ENCODE results near the gene CHMP2A. TPM values are rescaled to one million over a fixed set of nuclear protein-coding genes. Genes with fewer than 3 reads are reported as not detected.

CHMP2A gene
- total and polyA plus RNA-seq, 2 of the 13 experiments (the other 11 are each of a cell fraction or from before 2014, with no cell fraction given): 49.7 to 55.0 TPM

GRCh38 chr19:58546019-58546530, 8.8 kb downstream of the CHMP2A start:
- 6% methylated on average over 1 of the region's 1 CpG for WGBS (ENCODE audit: low lambda C conversion rate)
- ChIA-PET CTCF (ENCODE audit: low intra/inter-chr PET ratio, low total read pairs) (no interaction called here), POLR2A (interaction anchor here (1.6 to 3.6 kb wide), 3 partner anchors 8 to 26 kb away, joined by 4 to 59 read pairs (median 58); partner anchors contain the start of genes CHMP2A and ZBTB45)
- TF ChIP-seq GLI4 (CRISPR knock-in tag; IDR thresholded peaks at IDR 0.05; ENCODE audit: borderline replicate concordance) (no peak), SRSF4 (IDR thresholded peaks at IDR 0.05; ENCODE audit: low read depth, low read length, poor library complexity, severe bottlenecking) (no peak), NONO (IDR thresholded peaks at IDR 0.05) (no peak), NONO (CRISPR knock-in tag; conservative IDR thresholded peaks at IDR 0.05) (no peak), RFX3 (CRISPR knock-in tag; IDR thresholded peaks at IDR 0.05) (no peak), POLR2A (IDR thresholded peaks at IDR 0.05; ENCODE audit: insufficient read depth in 1 of 2, low read depth in 2 of 2, low read length in 2 of 2) (peak in 1 of 2 experiments; percentile 29; a peak in 1 of 4 replicates), ZNF296 (CRISPR knock-in tag; conservative IDR thresholded peaks at IDR 0.05) (no peak), ZBTB46 (CRISPR knock-in tag; IDR thresholded peaks at IDR 0.05; ENCODE audit: borderline replicate concordance) (no peak), ZNF281 (CRISPR knock-in tag; IDR thresholded peaks at IDR 0.05; ENCODE audit: borderline replicate concordance) (no peak)
- H3K4me2 ChIP-seq (ENCODE audit: low read depth, low read length): peak overlapping the region; percentile 97
- no TSS peak for BruUV-seq (replicated peaks)
- H3K9ac ChIP-seq (ENCODE audit: insufficient read depth, low read depth, low read length): peak overlapping the region; percentile 85
- H3K36me3 ChIP-seq (replicated peaks in 1 of 2; ENCODE audit: control insufficient read depth in 1 of 2, insufficient read depth in 2 of 2, low read length in 2 of 2): peaks cover 35 to 54% of the 10 kb centered on the region in 2 experiments
- H3K79me2 ChIP-seq (ENCODE audit: insufficient read depth, low read length): peaks cover 38% of the 10 kb centered on the region
- FAIRE-seq (no peak), DNase-seq (ENCODE audit: low spot score) (no peak), ATAC-seq (no peak)
- peaks cover 44% of the 10 kb centered on the region for H4K20me1 ChIP-seq (ENCODE audit: insufficient read depth, low read length)
- H3K27ac ChIP-seq (ENCODE audit: extremely low read length, insufficient read depth, low read length): no peak overlapping the region
- intact Hi-C loops (cut with micrococcal nuclease; ENCODE audit: unreplicated experiment) (no loop called here), in situ Hi-C loops (cut with HindIII; ENCODE audit: extremely low pct_ligation_motif_present, low pct_unique_long_range_greater_than_20kb) (no loop called here)
- H3K4me3 ChIP-seq (replicated peaks in 1 of 3; ENCODE audit: insufficient read depth in 1 of 3, low read depth in 2 of 3, low read length in 3 of 3): peak overlapping the region; percentile 91 to 99 (median 96)
- H3K4me1 ChIP-seq (ENCODE audit: insufficient read depth, low read length): peaks cover 24% of the 10 kb centered on the region
- no peaks in the 10 kb centered on the region; a peak in 2 of 5 replicates for H3K27me3 ChIP-seq (ENCODE audit: control insufficient read depth in 1 of 2, insufficient read depth in 2 of 2, low read length in 2 of 2)
- H3K9me3 ChIP-seq (ENCODE audit: low read length): no peaks in the 10 kb centered on the region
- H2AFZ ChIP-seq (ENCODE audit: low read length): no peak overlapping the region
